ENCODE measurements around the gene SH3PXD2B.
"Not testable (repeated sequence)": the region's sequence is repeated elsewhere in the genome, so short reads cannot be mapped to it uniquely, and the experiment has no call there.

The SH3PXD2B gene

GRCh38 chr5:172361566-172362238, 92.6 kb downstream of the SH3PXD2B start:
- DNase-seq: no peak

GRCh38 chr5:172358345-172358744, 96.0 kb downstream of the SH3PXD2B start:
- DNase-seq: no peak

- no peak for DNase-seq
Measured at GRCh38 chr5:172356527-172356926, 97.8 kb downstream of the SH3PXD2B start.

- DNase-seq: no peak
Measured at GRCh38 chr5:172356047-172356446, 98.3 kb downstream of the SH3PXD2B start.

- DNase-seq: no peak
Measured at GRCh38 chr5:172353846-172354245, 100.5 kb downstream of the SH3PXD2B start.

- DNase-seq: no peak
Measured at GRCh38 chr5:172353271-172353812, 101.0 kb downstream of the SH3PXD2B start.

GRCh38 chr5:172352526-172352925, 101.8 kb downstream of the SH3PXD2B start:
- DNase-seq: not testable (repeated sequence)

- no peak for DNase-seq
Measured at GRCh38 chr5:172351240-172351778, 103.0 kb downstream of the SH3PXD2B start.

- DNase-seq: no peak
Measured at GRCh38 chr5:172350212-172351181, 103.8 kb downstream of the SH3PXD2B start.

GRCh38 chr5:172348733-172349132, 105.6 kb downstream of the SH3PXD2B start:
- DNase-seq: not testable (repeated sequence)

- no peak for DNase-seq
Measured at GRCh38 chr5:172348084-172348483, 106.2 kb downstream of the SH3PXD2B start.

- no peak for DNase-seq
Measured at GRCh38 chr5:172347496-172348052, 106.8 kb downstream of the SH3PXD2B start.

GRCh38 chr5:172345881-172346280, 108.4 kb downstream of the SH3PXD2B start:
- no peak for DNase-seq

- no peak for DNase-seq
Measured at GRCh38 chr5:172344855-172345409, 109.4 kb downstream of the SH3PXD2B start.

- DNase-seq: no peak
Measured at GRCh38 chr5:172343741-172344140, 110.6 kb downstream of the SH3PXD2B start.

GRCh38 chr5:172342918-172343317, 111.4 kb downstream of the SH3PXD2B start:
- DNase-seq: no peak

GRCh38 chr5:172339264-172340180, 114.8 kb downstream of the SH3PXD2B start:
- no peak for DNase-seq

GRCh38 chr5:172336676-172337285, 117.5 kb downstream of the SH3PXD2B start:
- DNase-seq: no peak

- DNase-seq: peak in 1 of 2 experiments; percentile 37
Measured at GRCh38 chr5:172336264-172336663, 118.1 kb downstream of the SH3PXD2B start.

GRCh38 chr5:172335721-172336120, 118.6 kb downstream of the SH3PXD2B start:
- DNase-seq: no peak

GRCh38 chr5:172334641-172335040, 119.7 kb downstream of the SH3PXD2B start:
- DNase-seq: no peak
